NB4 (cell line): ENCODE measurements around the gene ADAD2.
A peak's percentile ranks its signal among the peaks of the same experiment; 100 is the strongest.

ENCODE experiments used
- DNase-seq: peaks from one replicate; pipeline ENCODE4 v3.0.0; 2010; ENCODE audit warnings: low read depth
- H3K4me3 ChIP-seq: one replicate; pipeline ENCODE4 v1.5.1; 2011; ENCODE audit warnings: mild to moderate bottlenecking, low read depth, low read length, moderate library complexity
- MYC ChIP-seq: IDR thresholded peaks from 2 replicates; pipeline ENCODE4 v1.6.1; 2011; ENCODE audit warnings: low read depth, low read length
- POLR2A ChIP-seq: IDR thresholded peaks from 2 replicates; pipeline ENCODE4 v1.6.1; 2011; ENCODE audit warnings: mild to moderate bottlenecking; ENCODE audit not compliant: insufficient read length; ENCODE audit errors: extremely low read depth
- TF ChIP-seq, protein P1 (sequence below): IDR thresholded peaks from one replicate; pipeline ENCODE4 v1.5.1; 2012; ENCODE audit warnings: low read depth, low read length
- TF ChIP-seq, protein P2 (sequence below): IDR thresholded peaks from 2 replicates; pipeline ENCODE4 v1.6.1; 2011; ENCODE audit warnings: low read depth, low read length

ADAD2 gene

GRCh38 chr16:84183572-84183875, 7.4 kb upstream of the ADAD2 start:
- no peak for DNase-seq
- TF ChIP-seq, protein P1, sequence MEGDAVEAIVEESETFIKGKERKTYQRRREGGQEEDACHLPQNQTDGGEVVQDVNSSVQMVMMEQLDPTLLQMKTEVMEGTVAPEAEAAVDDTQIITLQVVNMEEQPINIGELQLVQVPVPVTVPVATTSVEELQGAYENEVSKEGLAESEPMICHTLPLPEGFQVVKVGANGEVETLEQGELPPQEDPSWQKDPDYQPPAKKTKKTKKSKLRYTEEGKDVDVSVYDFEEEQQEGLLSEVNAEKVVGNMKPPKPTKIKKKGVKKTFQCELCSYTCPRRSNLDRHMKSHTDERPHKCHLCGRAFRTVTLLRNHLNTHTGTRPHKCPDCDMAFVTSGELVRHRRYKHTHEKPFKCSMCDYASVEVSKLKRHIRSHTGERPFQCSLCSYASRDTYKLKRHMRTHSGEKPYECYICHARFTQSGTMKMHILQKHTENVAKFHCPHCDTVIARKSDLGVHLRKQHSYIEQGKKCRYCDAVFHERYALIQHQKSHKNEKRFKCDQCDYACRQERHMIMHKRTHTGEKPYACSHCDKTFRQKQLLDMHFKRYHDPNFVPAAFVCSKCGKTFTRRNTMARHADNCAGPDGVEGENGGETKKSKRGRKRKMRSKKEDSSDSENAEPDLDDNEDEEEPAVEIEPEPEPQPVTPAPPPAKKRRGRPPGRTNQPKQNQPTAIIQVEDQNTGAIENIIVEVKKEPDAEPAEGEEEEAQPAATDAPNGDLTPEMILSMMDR = no peak
- TF ChIP-seq MYC (no peak), POLR2A (no peak)
- TF ChIP-seq, protein P2, sequence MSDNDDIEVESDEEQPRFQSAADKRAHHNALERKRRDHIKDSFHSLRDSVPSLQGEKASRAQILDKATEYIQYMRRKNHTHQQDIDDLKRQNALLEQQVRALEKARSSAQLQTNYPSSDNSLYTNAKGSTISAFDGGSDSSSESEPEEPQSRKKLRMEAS = no peak
- no peak overlapping the region for H3K4me3 ChIP-seq

GRCh38 chr16:84183911-84184591, 6.9 kb upstream of the ADAD2 start:
- no peak overlapping the region for H3K4me3 ChIP-seq
- TF ChIP-seq MYC (no peak), POLR2A (no peak)
- TF ChIP-seq, protein P1 = no peak
- TF ChIP-seq, protein P2 = no peak
- no peak for DNase-seq

- H3K4me3 ChIP-seq = no peak overlapping the region
- no peak for TF ChIP-seq POLR2A
- no peak for TF ChIP-seq MYC
- TF ChIP-seq, protein P2 = no peak
- TF ChIP-seq, protein P1 = no peak
- DNase-seq = no peak
Observed at GRCh38 chr16:84184775-84185174, 6.2 kb upstream of the ADAD2 start.

DNA sequence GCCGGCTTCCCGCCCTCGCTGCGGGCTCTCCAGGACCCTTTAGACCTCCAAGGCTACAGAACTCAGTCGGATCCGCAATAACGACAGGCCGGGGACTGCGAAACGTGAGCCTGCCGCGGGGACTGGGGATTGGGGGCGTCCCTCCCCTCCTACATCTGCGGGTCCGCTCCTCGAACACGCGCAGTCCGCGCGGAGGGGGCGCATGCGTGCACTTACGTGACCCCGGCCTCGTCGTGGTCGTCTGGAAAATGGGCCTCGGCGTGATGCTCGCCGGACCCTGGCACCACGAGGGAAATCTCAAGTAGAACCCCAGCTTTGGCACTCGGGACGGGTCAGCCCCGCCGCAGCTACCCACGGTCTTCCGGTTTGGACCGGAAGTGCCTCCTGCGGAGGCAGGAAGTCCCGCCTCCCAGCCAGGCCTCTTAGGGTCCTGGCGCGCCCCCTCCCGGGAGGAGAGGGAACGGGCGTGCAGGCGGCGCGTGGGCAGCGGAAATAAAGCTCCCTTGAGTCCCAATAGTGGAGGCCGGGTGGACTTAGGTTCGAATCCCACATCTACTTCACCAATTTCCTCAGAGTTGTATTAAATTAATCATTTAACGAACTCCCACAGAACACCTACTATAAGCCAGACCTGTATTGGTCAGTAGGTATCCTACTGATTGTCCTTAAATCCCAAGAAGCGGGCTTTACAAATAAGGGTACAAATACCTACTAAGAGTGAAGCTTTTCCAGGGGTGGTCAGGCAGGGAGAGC, 4.1 kb upstream of the ADAD2 start, which contains the start of gene TAF1C:
Gene TAF1C (minus strand): TSS at position 373 of the 753 bp plus-strand sequence. CDS start 2,069 bp downstream, outside the sequence.
- TF ChIP-seq, protein P1 = peak; percentile 90
- TF ChIP-seq, protein P2 = peak; percentile 62
- TF ChIP-seq POLR2A (peak; percentile 87), MYC (peak; percentile 72)
- peak; percentile 96 for DNase-seq
- peak within 1 kb of the TSS; percentile 90 for H3K4me3 ChIP-seq

- TF ChIP-seq MYC (no peak), POLR2A (no peak)
- TF ChIP-seq, protein P1 = no peak
- TF ChIP-seq, protein P2 = no peak
- DNase-seq = no peak
- no peak overlapping the region for H3K4me3 ChIP-seq
Observed at GRCh38 chr16:84191466-84191865, 509 bp downstream of the ADAD2 start.
